Measurements from ENCODE around the gene NMUR1.

DNA sequence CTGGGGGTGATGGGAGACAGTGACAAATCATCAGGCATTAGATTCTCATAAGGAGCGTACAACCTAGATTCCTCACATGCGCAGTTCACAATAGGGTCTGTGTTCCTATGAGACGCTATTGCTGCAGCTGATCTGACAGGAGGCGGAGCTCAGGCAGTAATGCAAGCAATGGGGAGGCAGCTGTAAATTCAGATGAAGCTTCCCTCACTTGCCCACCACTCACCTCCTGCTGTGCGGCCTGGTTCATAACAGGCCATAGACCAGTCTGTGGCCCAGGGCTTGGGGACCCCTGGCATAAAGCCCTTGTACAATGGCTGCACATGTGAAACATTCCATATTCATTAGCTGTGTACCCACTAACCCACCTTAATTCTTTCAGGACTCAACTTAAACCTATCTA, 18.0 kb downstream of the NMUR1 start:
- TF ChIP-seq, protein P1, sequence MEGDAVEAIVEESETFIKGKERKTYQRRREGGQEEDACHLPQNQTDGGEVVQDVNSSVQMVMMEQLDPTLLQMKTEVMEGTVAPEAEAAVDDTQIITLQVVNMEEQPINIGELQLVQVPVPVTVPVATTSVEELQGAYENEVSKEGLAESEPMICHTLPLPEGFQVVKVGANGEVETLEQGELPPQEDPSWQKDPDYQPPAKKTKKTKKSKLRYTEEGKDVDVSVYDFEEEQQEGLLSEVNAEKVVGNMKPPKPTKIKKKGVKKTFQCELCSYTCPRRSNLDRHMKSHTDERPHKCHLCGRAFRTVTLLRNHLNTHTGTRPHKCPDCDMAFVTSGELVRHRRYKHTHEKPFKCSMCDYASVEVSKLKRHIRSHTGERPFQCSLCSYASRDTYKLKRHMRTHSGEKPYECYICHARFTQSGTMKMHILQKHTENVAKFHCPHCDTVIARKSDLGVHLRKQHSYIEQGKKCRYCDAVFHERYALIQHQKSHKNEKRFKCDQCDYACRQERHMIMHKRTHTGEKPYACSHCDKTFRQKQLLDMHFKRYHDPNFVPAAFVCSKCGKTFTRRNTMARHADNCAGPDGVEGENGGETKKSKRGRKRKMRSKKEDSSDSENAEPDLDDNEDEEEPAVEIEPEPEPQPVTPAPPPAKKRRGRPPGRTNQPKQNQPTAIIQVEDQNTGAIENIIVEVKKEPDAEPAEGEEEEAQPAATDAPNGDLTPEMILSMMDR (IDR thresholded peaks at IDR 0.05; ENCODE audit: insufficient read depth, low read length, poor library complexity, severe bottlenecking), result no peak
- no peak for TF ChIP-seq EZH2phosphoT487 (conservative IDR thresholded peaks at IDR 0.05; ENCODE audit: low read length)

Data from SU-DHL-6 (cell line).